K562 (cell line): ENCODE measurements around the gene PLAAT4. TPM values are rescaled to one million over a fixed set of nuclear protein-coding genes. Genes with fewer than 3 reads are reported as not detected.
"Not testable (repeated sequence)": the region's sequence is repeated elsewhere in the genome, so short reads cannot be mapped to it uniquely, and the experiment has no call there.

Source experiments
- ATAC-seq: fragments of 200-7000 bp; cut with Tn5 transposase; 3 replicates; pipeline ENCODE4 v1.9.1; 2020; ENCODE audit warnings: moderate library complexity
- BruUV-seq: library from RNA; stranded (reverse); fragments of 400-500 nt; replicated peaks from 2 replicates; lab custom pipeline; 2021; lab: Mats Ljungman, UMichigan
- CTCF ChIA-PET: fragments of 300-600 bp; formaldehyde crosslinking; extraction: SDS; loops from one replicate; lab custom pipeline; 2021; ENCODE audit warnings: low intra/inter-chr PET ratio; lab: Yijun Ruan, JAX
- POLR2A ChIA-PET: fragments of 300-600, 350-650 bp; sonication (Branson Sonifier 250); formaldehyde crosslinking; extraction: SDS; loops from one replicate; lab custom pipeline; 2021; ENCODE audit warnings: antibody characterized with exemption, inconsistent platforms; lab: Yijun Ruan, JAX
- DNase-seq, 4 experiments: peaks; one replicate each; pipeline versions ENCODE4 v3.0.0 to v3.0.0-alpha.2; 2011 to 2018; ENCODE audit warnings: low spot score in 3 of 4, mixed read lengths in 3 of 4; ENCODE audit errors: extremely low read depth in 1 of 4
- FAIRE-seq: peaks from 2 replicates; lab custom pipeline; 2011; peaks lifted over from hg19 to GRCh38; lab: Jason Lieb, UNC
- H2AFZ ChIP-seq: 2 replicates; pipeline ENCODE4 v1.6.0; 2011; ENCODE audit warnings: low read depth, low read length, control low read depth, inconsistent platforms
- H3K27ac ChIP-seq: fragments of 200-600 bp; 3 replicates; pipeline ENCODE4 v1.8.0; 2011; ENCODE audit warnings: low read depth, mild to moderate bottlenecking, control low read depth, inconsistent platforms, low read length, moderate library complexity, mixed read lengths; ENCODE audit errors: extremely low read depth
- H3K27me3 ChIP-seq, 2 experiments: fragments of 300-600 bp in 1 of 2; 2 replicates in 1 of 2; 3 replicates in 1 of 2; pipeline versions ENCODE4 v1.6.0 to v1.8.0; 2011; ENCODE audit warnings: inconsistent platforms in 2 of 2, low read length in 2 of 2, mild to moderate bottlenecking in 1 of 2, mixed read lengths in 1 of 2, moderate library complexity in 1 of 2; ENCODE audit not compliant: control insufficient read depth in 2 of 2, insufficient read depth in 2 of 2
- H3K36me3 ChIP-seq: fragments of 300-600 bp; 3 replicates; pipeline ENCODE4 v1.8.0; 2011; ENCODE audit warnings: mild to moderate bottlenecking, low read length, inconsistent platforms; ENCODE audit not compliant: control insufficient read depth, insufficient read depth
- H3K4me1 ChIP-seq, 2 experiments: fragments of 200-600 bp in 1 of 2; replicated peaks in 1 of 2; 2 replicates in 1 of 2; 3 replicates in 1 of 2; pipeline versions ENCODE4 v1.5.1 to v1.8.0; 2011; ENCODE audit warnings: inconsistent platforms in 2 of 2, low read length in 2 of 2, mild to moderate bottlenecking in 1 of 2, mixed read lengths in 1 of 2, moderate library complexity in 1 of 2; ENCODE audit not compliant: control insufficient read depth in 2 of 2, insufficient read depth in 2 of 2
- H3K4me2 ChIP-seq: 2 replicates; pipeline ENCODE4 v1.6.1; 2011; ENCODE audit warnings: low read length, control low read depth, inconsistent platforms, mixed read lengths; ENCODE audit not compliant: insufficient read depth
- H3K4me3 ChIP-seq: fragments of 200-600 bp; sonication (generic), shearing (Covaris generic); 2 replicates; pipeline ENCODE4 v1.5.1; 2016; ENCODE audit warnings: control low read depth, inconsistent platforms
- H3K79me2 ChIP-seq: fragments of 200-600 bp; 3 replicates; pipeline ENCODE4 v1.8.0; 2011; ENCODE audit warnings: low read length, inconsistent platforms; ENCODE audit not compliant: control insufficient read depth, insufficient read depth
- H3K9ac ChIP-seq, 2 experiments: 2 replicates each; pipeline versions ENCODE4 v1.6.0 to v1.6.1; 2011; ENCODE audit warnings: low read depth in 2 of 2, low read length in 2 of 2, control low read depth in 1 of 2, inconsistent platforms in 1 of 2, mild to moderate bottlenecking in 1 of 2, mixed read lengths in 1 of 2; ENCODE audit not compliant: insufficient read depth in 1 of 2
- H3K9me1 ChIP-seq: one replicate; pipeline ENCODE4 v1.6.0; 2011; ENCODE audit warnings: inconsistent platforms, mild to moderate bottlenecking, low read length, moderate library complexity; ENCODE audit not compliant: control insufficient read depth, insufficient read depth
- H3K9me3 ChIP-seq: replicated peaks from 2 replicates; pipeline ENCODE4 v1.5.1; 2011; ENCODE audit warnings: low read depth, low read length, inconsistent platforms; ENCODE audit not compliant: control insufficient read depth, insufficient read depth
- H4K20me1 ChIP-seq: replicated peaks from 2 replicates; pipeline ENCODE4 v1.6.1; 2011; ENCODE audit warnings: low read length, inconsistent platforms, mixed read lengths; ENCODE audit not compliant: control insufficient read depth, insufficient read depth
- CBFB ChIP-seq: sonication (generic); formaldehyde crosslinking; IDR thresholded peaks from 2 replicates; pipeline ENCODE4 v1.4.0; 2020; ENCODE audit warnings: mild to moderate bottlenecking, missing genetic modification reagents
- CREB3 ChIP-seq: fragments of 450-650 bp; conservative IDR thresholded peaks from 2 replicates; pipeline ENCODE4 v1.6.1; 2016; ENCODE audit warnings: missing genetic modification characterization, low read depth, mild to moderate bottlenecking, missing compliant biosample characterization, moderate library complexity
- DACH1 ChIP-seq: fragments of 450-650 bp; IDR thresholded peaks from 2 replicates; pipeline ENCODE4 v1.6.1; 2018; ENCODE audit not compliant: partially characterized antibody
- DMBX1 ChIP-seq: fragments of 250-450 bp; sonication (Bioruptor Pico); IDR thresholded peaks from 2 replicates; pipeline ENCODE4 v1.8.0; 2022; ENCODE audit warnings: inconsistent platforms, mild to moderate bottlenecking, moderate library complexity, borderline replicate concordance
- ELF4 ChIP-seq: fragments of 450-650 bp; formaldehyde crosslinking; IDR thresholded peaks from 2 replicates; pipeline ENCODE4 v1.4.0; 2022; ENCODE audit warnings: missing genetic modification characterization
- HMG20B ChIP-seq: fragments of 250-450 bp; sonication (Bioruptor Pico); IDR thresholded peaks from 2 replicates; pipeline ENCODE4 v1.5.0; 2021; ENCODE audit warnings: mild to moderate bottlenecking
- ID3 ChIP-seq, 2 experiments: fragments of 250-450 bp in 1 of 2; fragments of 450-650 bp in 1 of 2; sonication (Bioruptor Pico) in 1 of 2; IDR thresholded peaks; 2 replicates each; pipeline versions ENCODE4 v1.6.1 to v1.8.0; 2016 to 2021; ENCODE audit warnings: mild to moderate bottlenecking in 2 of 2, moderate library complexity in 2 of 2, missing compliant biosample characterization in 1 of 2, missing genetic modification characterization in 1 of 2
- MAFG ChIP-seq: fragments of 450-650 bp; conservative IDR thresholded peaks from 2 replicates; pipeline ENCODE4 v1.6.1; 2016; ENCODE audit warnings: missing genetic modification characterization, missing compliant biosample characterization
- MBD2 ChIP-seq: sonication (generic); IDR thresholded peaks from 2 replicates; pipeline ENCODE4 v1.6.1; 2016; ENCODE audit warnings: low read depth, borderline replicate concordance
- MECOM ChIP-seq: fragments of 250-450 bp; sonication (Bioruptor Pico); IDR thresholded peaks from 2 replicates; pipeline ENCODE4 v1.8.0; 2022; ENCODE audit warnings: inconsistent platforms
- PHF21A ChIP-seq: fragments of 450-650 bp; IDR thresholded peaks from 2 replicates; pipeline ENCODE4 v1.6.1; 2017; ENCODE audit warnings: low read depth, borderline replicate concordance
- SMARCA4 ChIP-seq: fragments of 450-650 bp; IDR thresholded peaks from 2 replicates; pipeline ENCODE4 v1.6.1; 2016
- ZNF224 ChIP-seq: sonication (generic); formaldehyde crosslinking; IDR thresholded peaks from 2 replicates; pipeline ENCODE4 v1.8.0; 2022; ENCODE audit warnings: mild to moderate bottlenecking, missing genetic modification reagents
- ZNF23 ChIP-seq: fragments of 250-450 bp; sonication (Bioruptor Pico); IDR thresholded peaks from 2 replicates; pipeline ENCODE4 v1.4.0; 2020; ENCODE audit warnings: mild to moderate bottlenecking
- WGBS: fragments of 100-300 bp; shearing (Covaris generic); methylation state at CpG from one replicate; pipeline ENCODE4 v1.1.6; 2016; ENCODE audit warnings: low coverage, mixed read lengths; ENCODE audit not compliant: insufficient coverage; ENCODE audit errors: missing lambda C conversion rate; 5-methylcytosine and 5-hydroxymethylcytosine counted together
- in situ Hi-C: fragments of 300-500 bp; cut with MboI; formaldehyde crosslinking; loops from 4 replicates; pipeline ENCODE4 v1.15.0; 2018; ENCODE audit warnings: inconsistent platforms, mixed read lengths
- intact Hi-C: fragments of 100-400 bp; cut with micrococcal nuclease; formaldehyde crosslinking; loops from 2 replicates; pipeline ENCODE4 v1.14.2; 2022
- polyA plus RNA-seq, 8 experiments: library from polyadenylated mRNA; depleted of rRNA in 4 of 8; stranded (reverse) in 5 of 8; unstranded in 3 of 8; fragments of >200 nt; fragmentation: Nextera tagmentation in 2 of 8; fragmentation: Illumina TruSeq in 1 of 8; extraction: Ambion mirVana in 2 of 8; extraction: Trizol in 1 of 8; gene quantifications; 2 replicates each; pipeline versions ENCODE4 v1.2.1 to v1.2.3, GENCODE V29; 2011 to 2014; ENCODE audit warnings: inconsistent platforms in 1 of 8, missing spikeins in 1 of 8
- total RNA-seq, 7 experiments: library from RNA; depleted of rRNA in 6 of 7; stranded (reverse); fragments of >200 nt in 6 of 7; fragmentation: Illumina TruSeq in 2 of 7; extraction: Trizol in 2 of 7; gene quantifications; 2 replicates each; pipeline versions ENCODE4 v1.2.1 to v1.2.3, GENCODE V29; 2011 to 2021; ENCODE audit warnings: low replicate concordance in 1 of 7

Gene PLAAT4
- total and polyA plus RNA-seq, 9 of the 15 experiments (the other 6 are each of a cell fraction or from before 2014, with no cell fraction given), result 0.54 to 3.0 (median 1.3) TPM; not detected in 1

DNA sequence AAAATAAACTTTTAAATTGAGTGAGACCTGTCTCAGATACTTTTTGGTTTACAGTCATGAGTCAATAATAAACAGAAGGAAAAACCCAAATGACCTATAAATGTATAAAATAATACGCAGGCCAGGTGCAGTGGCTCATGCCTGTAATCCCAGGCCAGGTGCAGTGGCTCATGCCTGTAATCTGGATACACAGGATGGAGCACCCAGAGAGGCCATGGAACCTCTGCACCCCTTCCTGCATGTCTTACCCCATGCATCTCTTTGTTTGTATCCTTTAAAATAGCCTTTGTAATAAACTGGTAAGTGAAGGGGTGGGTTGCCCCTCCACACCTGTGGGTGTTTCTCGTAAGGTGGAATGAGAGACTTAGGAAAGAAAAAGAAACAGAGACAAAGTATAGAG, 8.9 kb upstream of the PLAAT4 start:
- Histone ChIP-seq H3K27me3 (no peaks in the 10 kb centered on the region), H3K9ac (no peak overlapping the region), H3K4me2 (no peak overlapping the region), H2AFZ (no peak overlapping the region), H3K9me1 (no peaks in the 10 kb centered on the region), H3K4me3 (no peak overlapping the region), H3K79me2 (no peaks in the 10 kb centered on the region), H3K27ac (no peak overlapping the region), H3K36me3 (no peaks in the 10 kb centered on the region), H4K20me1 (no peaks in the 10 kb centered on the region), H3K4me1 (peaks cover 0 to 23% of the 10 kb centered on the region in 2 experiments; a peak in 4 of 5 replicates), H3K9me3 (peaks cover 6% of the 10 kb centered on the region)
- no TSS peak for BruUV-seq
- FAIRE-seq (no peak), DNase-seq (no peak), ATAC-seq (no peak)
- ChIA-PET POLR2A (no interaction called here), CTCF (no interaction called here)
- intact Hi-C loops (no loop called here), in situ Hi-C loops (no loop called here)
- WGBS, result 67% methylated on average over 2 of the region's 2 CpGs
- no peak for TF ChIP-seq MECOM (CRISPR knock-in tag)
- no peak for TF ChIP-seq CREB3
- TF ChIP-seq CBFB (CRISPR knock-in tag), result no peak
- no peak for TF ChIP-seq DACH1
- TF ChIP-seq ZNF23 (CRISPR knock-in tag), result no peak
- TF ChIP-seq MAFG (tag), result no peak
- TF ChIP-seq HMG20B (CRISPR knock-in tag), result no peak
- no peak for TF ChIP-seq PHF21A
- no peak for TF ChIP-seq DMBX1 (CRISPR knock-in tag)
- no peak for TF ChIP-seq SMARCA4
- no peak for TF ChIP-seq MBD2
- no peak for TF ChIP-seq ZNF224 (CRISPR knock-in tag)
- no peak for TF ChIP-seq ID3 (CRISPR knock-in tag; IDR thresholded peaks at IDR 0.05)
- TF ChIP-seq ID3 (tag; IDR thresholded peaks at IDR 0.05), result no peak
- no peak for TF ChIP-seq ELF4 (CRISPR knock-in tag)

DNA sequence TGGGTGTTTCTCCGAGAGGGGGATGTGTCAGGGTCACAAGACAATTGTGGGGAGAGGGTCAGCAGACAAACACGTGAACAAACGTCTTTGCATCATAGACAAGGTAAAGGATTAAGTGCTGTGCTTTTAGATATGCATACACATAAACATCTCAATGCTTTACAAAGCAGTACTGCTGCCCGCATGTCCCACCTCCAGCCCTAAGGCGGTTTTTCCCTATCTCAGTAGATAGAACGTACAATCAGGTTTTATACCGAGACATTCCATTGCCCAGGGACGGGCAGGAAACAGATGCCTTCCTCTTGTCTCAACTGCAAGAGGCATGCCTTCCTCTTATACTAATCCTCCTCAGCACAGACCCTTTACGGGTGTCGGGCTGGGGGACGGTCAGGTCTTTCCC, 8.5 kb upstream of the PLAAT4 start:
- H3K9me1 ChIP-seq, H2AFZ ChIP-seq, H3K36me3 ChIP-seq, H3K9ac ChIP-seq, FAIRE-seq, CTCF ChIA-PET, POLR2A ChIA-PET, H3K9me3 ChIP-seq, H4K20me1 ChIP-seq, H3K27me3 ChIP-seq, BruUV-seq, DNase-seq, ATAC-seq, intact Hi-C loops, H3K4me2 ChIP-seq, H3K79me2 ChIP-seq, in situ Hi-C loops, H3K27ac ChIP-seq, H3K4me3 ChIP-seq: not testable (repeated sequence)
- peaks cover 0 to 28% of the 10 kb centered on the region in 2 experiments; a peak in 4 of 5 replicates for H3K4me1 ChIP-seq
- whole genome bisulfite sequencing, result 27% methylated on average over 8 of the region's 11 CpGs
